GM13977 (cell line): ENCODE results near the gene ARL6IP5.

Experiments
- DNase-seq: peaks from one replicate; pipeline ENCODE4 v3.0.0; 2012; ENCODE audit warnings: low spot score
- in situ Hi-C: fragments of 300-500 bp; cut with MboI; formaldehyde crosslinking; loops from one replicate; pipeline ENCODE4 v1.12.0; 2022; ENCODE audit warnings: low sequenced_read_pairs, low pct_unique_long_range_greater_than_20kb, mixed read lengths, inconsistent platforms; ENCODE audit not compliant: unreplicated experiment
- TF ChIP-seq, protein P1 (sequence below): IDR thresholded peaks from 2 replicates; pipeline ENCODE4 v1.5.1; 2012; ENCODE audit warnings: mild to moderate bottlenecking, control low read depth; ENCODE audit not compliant: insufficient read depth; ENCODE audit errors: extremely low read depth, missing control alignments

ARL6IP5 gene

DNA sequence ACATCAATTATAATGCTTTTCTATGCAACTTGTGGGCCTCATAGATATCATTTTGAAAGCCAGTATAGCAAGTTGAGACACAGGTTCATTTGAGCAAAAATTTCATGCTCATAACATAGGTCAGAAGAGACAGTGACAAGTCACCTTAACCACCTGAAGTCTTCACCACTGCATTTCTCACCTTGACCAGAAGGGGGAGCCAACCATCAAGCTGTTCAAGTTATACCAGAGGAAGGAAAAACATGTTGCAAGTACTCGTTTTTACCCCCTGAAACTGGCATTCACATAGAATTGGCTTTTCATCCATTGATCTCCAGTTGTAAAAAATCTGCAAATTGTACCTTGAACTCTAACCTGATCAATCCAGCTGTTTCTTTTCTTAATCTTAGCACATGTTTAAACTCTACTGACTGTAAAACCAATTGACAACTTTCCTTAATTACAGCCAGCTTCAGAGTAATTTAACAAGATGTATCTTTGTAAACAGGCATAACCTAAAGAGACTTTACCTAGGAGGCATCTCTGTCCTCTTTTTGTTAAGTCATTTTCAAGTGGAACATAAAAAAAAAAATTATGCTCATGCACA lies 36.2 kb downstream of the ARL6IP5 start:
- peak; percentile 55 for DNase-seq
- in situ Hi-C loops, result no loop called here
- TF ChIP-seq, protein P1, sequence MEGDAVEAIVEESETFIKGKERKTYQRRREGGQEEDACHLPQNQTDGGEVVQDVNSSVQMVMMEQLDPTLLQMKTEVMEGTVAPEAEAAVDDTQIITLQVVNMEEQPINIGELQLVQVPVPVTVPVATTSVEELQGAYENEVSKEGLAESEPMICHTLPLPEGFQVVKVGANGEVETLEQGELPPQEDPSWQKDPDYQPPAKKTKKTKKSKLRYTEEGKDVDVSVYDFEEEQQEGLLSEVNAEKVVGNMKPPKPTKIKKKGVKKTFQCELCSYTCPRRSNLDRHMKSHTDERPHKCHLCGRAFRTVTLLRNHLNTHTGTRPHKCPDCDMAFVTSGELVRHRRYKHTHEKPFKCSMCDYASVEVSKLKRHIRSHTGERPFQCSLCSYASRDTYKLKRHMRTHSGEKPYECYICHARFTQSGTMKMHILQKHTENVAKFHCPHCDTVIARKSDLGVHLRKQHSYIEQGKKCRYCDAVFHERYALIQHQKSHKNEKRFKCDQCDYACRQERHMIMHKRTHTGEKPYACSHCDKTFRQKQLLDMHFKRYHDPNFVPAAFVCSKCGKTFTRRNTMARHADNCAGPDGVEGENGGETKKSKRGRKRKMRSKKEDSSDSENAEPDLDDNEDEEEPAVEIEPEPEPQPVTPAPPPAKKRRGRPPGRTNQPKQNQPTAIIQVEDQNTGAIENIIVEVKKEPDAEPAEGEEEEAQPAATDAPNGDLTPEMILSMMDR, result peak; percentile 92

DNA sequence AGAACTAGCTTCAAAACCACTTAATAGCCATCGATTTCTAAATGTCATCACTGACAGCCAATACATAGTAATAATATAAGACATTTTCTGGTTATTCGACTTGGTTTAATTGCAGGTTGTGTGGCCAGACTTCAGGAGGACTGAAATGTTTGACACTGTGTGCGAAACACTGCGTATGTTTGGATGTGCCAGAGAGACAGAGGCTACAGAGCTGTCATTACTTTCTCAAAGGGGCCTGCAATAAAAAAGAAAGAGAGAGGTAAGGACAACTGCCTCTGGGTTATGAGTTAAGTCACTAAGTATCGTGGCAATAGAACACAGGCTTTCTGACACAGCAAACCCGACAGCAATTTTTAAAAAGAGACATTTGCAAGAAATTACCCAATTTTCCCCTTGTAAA lies 36.8 kb downstream of the ARL6IP5 start:
- in situ Hi-C loops, result no loop called here
- DNase-seq, result no peak
- TF ChIP-seq, protein P1, result no peak

DNA sequence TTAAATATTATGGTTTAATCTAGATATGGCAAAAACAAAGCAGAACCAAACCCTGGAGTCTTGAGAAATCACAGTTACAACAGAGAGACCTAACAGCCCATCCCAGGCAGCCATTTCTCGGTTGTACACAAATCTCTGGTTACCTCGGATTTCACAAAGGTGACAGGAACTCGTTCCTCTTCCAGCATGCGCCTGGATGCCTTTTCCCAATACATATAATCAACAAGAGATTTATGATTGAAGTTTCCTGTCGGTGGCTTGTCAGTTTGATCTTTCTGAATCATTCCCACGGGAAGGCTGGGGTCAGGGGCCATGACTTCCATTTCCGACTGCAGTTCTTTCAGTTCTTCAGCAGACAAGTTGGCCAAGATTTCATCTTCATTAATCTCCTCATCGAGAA lies 37.2 kb downstream of the ARL6IP5 start:
- in situ Hi-C loops, result no loop called here
- DNase-seq, result no peak
- TF ChIP-seq, protein P1, result no peak

DNA sequence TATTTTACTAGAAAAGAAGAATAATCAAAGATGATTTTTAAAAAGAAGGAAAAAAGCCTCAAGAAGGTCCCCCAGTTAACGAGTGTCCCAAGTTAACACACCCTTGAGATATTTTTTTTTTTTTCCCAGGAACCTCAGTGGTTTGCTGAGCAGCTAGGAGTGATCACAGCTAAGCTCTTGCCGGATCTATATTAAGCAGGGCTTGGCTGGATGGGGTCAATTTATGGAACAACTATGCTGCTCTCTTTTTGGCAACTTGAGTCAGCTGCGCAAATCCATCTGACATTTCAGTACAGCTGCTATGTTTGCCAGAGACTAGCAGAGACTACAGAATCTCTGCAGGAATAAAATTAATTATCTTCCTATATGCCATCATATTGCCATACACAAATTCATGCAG lies 37.7 kb downstream of the ARL6IP5 start, which contains the start of gene LMOD3:
Gene LMOD3, minus strand, starts transcription at position 193 of the 400 bp plus-strand sequence. CDS start 209 bp downstream, outside the sequence.
- TF ChIP-seq, protein P1, result no peak
- in situ Hi-C loops, result no loop called here
- DNase-seq, result no peak

DNA sequence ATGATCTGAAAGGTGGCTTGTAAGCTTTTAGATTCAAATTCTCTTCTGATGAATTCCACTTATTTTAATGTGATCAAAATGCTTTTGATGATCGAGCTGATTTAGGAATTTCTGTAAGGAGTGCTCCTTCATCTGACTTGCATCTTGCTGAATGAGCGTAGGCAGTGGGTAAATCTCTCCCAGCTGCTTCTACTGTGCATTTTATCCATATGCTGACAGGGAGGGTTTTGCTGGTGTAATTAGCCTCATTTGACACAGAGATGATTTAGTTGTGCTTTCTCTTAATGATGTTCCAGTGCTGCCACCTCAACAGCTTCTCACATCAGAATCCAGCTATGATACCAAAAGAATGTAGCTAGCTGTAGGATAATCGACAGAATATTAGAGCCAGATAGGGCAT lies 41.5 kb downstream of the ARL6IP5 start:
- no peak for DNase-seq
- TF ChIP-seq, protein P1, result no peak
- in situ Hi-C loops, result no loop called here

DNA sequence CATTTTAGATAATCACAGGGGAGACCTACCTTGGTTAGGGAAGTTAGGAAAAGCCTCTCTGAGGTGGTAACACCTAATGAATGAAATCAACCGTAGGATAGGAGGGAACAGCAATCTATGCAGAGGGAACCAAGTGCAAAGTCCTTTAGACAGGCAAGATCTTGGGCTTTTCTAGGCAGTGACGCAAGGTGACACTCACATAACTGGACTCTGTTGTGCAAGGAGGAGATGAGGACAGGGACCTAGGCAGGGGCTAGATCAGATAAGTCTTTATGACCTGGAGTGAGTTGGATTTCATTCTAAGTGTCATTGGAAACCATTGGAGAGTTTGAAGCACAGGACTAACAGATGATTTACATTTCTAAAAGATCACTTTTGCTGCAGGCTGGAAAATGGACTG lies 42.3 kb downstream of the ARL6IP5 start:
- in situ Hi-C loops, result no loop called here
- TF ChIP-seq, protein P1, result no peak
- no peak for DNase-seq

DNA sequence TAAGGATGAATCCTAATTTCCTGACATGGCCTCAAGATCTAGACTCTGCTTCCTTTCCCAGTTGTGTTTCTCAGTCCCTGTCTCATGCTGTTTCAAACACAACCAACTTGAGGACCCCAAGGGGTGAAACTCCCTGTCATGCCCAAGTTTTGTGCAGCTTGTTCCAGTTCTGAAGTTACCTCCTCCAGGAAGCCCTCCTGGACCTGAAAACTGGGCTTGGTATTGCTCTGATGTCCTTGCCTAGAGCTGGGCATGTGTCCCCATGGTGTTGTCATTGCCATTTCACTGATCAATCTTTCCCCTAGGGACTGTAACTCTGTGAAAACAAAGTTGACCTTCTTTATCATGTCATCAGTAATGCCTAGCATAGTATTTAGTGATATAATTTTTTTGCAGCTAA lies 43.8 kb downstream of the ARL6IP5 start:
- in situ Hi-C loops, result no loop called here

More for the DNA sequence above, 43.8 kb downstream of the ARL6IP5 start:
- TF ChIP-seq, protein P1, result no peak
- no peak for DNase-seq
